T-helper 1 cell treated with Interleukin-12 subunit alpha and Interleukin-12 subunit beta and Interleukin-4 antibody, amounts not matched to agents 30 μg/mL and 1 μg/mL, for 36 hours (primary cell): ENCODE results near the gene ATP2C2.
"Not testable (repeated sequence)": the region's sequence is repeated elsewhere in the genome, so short reads cannot be mapped to it uniquely, and the experiment has no call there.

Experiments
- H3K27ac Mint-ChIP-seq: one replicate; pipeline ENCODE4 v1.8.0; 2021; ENCODE audit warnings: mild to moderate bottlenecking, mixed read lengths
- H3K27me3 Mint-ChIP-seq: one replicate; pipeline ENCODE4 v1.8.0; 2021; ENCODE audit warnings: low read depth, mixed read lengths
- H3K36me3 Mint-ChIP-seq: one replicate; pipeline ENCODE4 v1.8.0; 2021; ENCODE audit warnings: low read depth, mixed read lengths
- H3K4me1 Mint-ChIP-seq: one replicate; pipeline ENCODE4 v1.8.0; 2021; ENCODE audit warnings: low read depth, mixed read lengths
- H3K4me3 Mint-ChIP-seq: one replicate; pipeline ENCODE4 v1.8.0; 2021; ENCODE audit warnings: mild to moderate bottlenecking, moderate library complexity, mixed read lengths
- H3K9me3 Mint-ChIP-seq: one replicate; pipeline ENCODE4 v1.8.0; 2021; ENCODE audit warnings: mixed read lengths

The ATP2C2 gene

GRCh38 chr16:84390131-84390785 is 21.9 kb downstream of the ATP2C2 start:
- Mint-ChIP-seq H3K4me3 (no peak overlapping the region), H3K27me3 (no peaks in the 10 kb centered on the region), H3K27ac (no peak overlapping the region), H3K36me3 (peaks cover 2% of the 10 kb centered on the region), H3K4me1 (no peaks in the 10 kb centered on the region), H3K9me3 (peaks cover 13% of the 10 kb centered on the region)

DNA sequence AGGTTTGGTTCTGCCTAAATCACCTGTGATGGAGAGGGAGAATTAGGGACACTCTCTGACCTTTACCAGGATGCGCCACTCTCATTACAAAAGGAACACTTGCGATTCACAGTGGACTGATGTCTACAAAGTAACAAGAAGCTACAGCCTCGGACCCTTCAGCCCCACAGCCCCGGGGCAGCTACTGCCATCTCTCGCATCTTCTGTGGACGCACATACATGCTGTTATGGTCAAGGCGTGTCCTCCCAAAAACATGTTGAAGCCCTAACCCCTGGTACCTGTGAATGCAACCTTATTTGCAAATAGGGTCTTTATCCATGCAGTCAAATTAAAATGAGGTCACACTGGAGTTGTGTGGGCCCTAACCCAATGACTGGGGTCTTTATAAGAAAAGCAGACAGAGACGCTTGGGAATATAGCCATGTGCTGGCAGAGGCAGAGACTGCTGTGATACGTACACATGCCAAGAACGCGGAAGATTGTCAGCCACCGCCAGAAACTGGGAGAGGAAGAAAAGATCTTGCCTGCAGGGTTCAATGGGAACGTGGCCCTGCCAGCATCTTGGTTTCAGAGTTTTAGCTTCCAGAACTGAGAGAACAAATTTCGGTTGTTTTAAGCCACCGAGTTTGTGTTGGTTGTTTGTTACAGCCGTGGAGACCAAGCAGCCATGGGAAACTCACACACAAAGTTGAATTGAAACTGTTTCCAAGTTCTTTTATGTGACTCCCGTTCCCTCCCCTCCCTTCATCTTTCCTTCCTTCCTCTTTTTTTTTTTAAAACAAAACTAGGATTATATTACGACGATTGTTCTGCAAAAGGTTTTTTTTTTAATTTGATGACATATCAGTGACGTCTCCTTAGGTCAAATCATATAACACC is 23.1 kb downstream of the ATP2C2 start:
- no peaks in the 10 kb centered on the region for H3K4me1 Mint-ChIP-seq
- no peak overlapping the region for H3K4me3 Mint-ChIP-seq
- H3K27ac Mint-ChIP-seq, result no peak overlapping the region
- peaks cover 5% of the 10 kb centered on the region for H3K27me3 Mint-ChIP-seq
- H3K36me3 Mint-ChIP-seq, result no peaks in the 10 kb centered on the region
- H3K9me3 Mint-ChIP-seq, result peaks cover 1% of the 10 kb centered on the region

GRCh38 chr16:84392031-84392360 is 23.7 kb downstream of the ATP2C2 start:
- Mint-ChIP-seq H3K27ac (no peak overlapping the region), H3K27me3 (peaks cover 9% of the 10 kb centered on the region), H3K4me1 (no peaks in the 10 kb centered on the region), H3K4me3 (no peak overlapping the region), H3K9me3 (no peaks in the 10 kb centered on the region), H3K36me3 (no peaks in the 10 kb centered on the region)

DNA sequence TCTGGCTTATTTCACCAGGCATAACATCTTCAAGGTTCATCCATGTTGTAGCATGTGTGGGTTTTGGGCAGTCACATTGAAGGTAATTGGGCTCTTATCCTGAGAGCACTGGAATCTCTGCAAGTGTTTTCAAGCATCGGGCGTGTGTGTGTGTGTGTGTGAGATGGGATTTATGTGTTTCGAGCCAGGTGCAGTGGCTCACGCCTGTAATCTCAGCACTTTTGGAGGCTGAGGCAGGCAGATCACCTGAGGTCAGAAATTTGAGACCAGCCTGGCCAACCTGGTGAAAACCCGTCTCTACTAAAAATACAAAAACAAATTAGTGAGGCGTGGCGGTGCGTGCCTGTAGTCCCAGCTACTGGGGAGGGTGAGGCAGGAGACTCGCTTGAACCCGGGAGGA is 27.7 kb downstream of the ATP2C2 start:
- not testable (repeated sequence) for H3K36me3 Mint-ChIP-seq, H3K9me3 Mint-ChIP-seq, H3K27ac Mint-ChIP-seq, H3K4me3 Mint-ChIP-seq, H3K4me1 Mint-ChIP-seq
- peaks cover 19% of the 10 kb centered on the region for H3K27me3 Mint-ChIP-seq

GRCh38 chr16:84396537-84397008 is 28.2 kb downstream of the ATP2C2 start:
- Mint-ChIP-seq H3K9me3 (no peaks in the 10 kb centered on the region), H3K27me3 (peaks cover 19% of the 10 kb centered on the region)

DNA sequence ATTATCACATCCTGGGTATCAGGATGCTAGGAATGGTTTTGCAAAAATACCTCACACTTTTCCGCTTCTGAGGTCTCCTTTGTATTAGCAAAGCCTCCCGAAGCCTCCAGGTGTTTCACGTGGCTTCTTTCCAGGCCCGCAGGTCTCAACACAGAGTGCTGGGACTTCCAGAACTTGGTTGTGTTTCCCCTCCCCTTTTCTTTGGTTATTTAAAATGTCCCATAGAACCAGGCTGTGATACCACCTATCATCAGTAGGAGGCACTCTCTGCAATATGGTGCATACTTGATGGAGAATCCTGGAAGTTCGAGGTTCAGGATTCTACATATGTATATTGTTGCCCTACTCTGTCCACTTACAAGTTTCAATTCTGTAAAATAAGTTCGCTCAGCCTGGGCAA is 28.8 kb downstream of the ATP2C2 start:
- no peak overlapping the region for H3K4me3 Mint-ChIP-seq
- H3K9me3 Mint-ChIP-seq, result no peaks in the 10 kb centered on the region
- peaks cover 22% of the 10 kb centered on the region for H3K27me3 Mint-ChIP-seq
- no peaks in the 10 kb centered on the region for H3K4me1 Mint-ChIP-seq
- H3K36me3 Mint-ChIP-seq, result no peaks in the 10 kb centered on the region
- H3K27ac Mint-ChIP-seq, result no peak overlapping the region

More at GRCh38 chr16:84396537-84397008, 28.2 kb downstream of the ATP2C2 start:
- H3K27ac Mint-ChIP-seq, result no peak overlapping the region
- no peaks in the 10 kb centered on the region for H3K36me3 Mint-ChIP-seq
- no peak overlapping the region for H3K4me3 Mint-ChIP-seq
- H3K4me1 Mint-ChIP-seq, result no peaks in the 10 kb centered on the region

- no peak overlapping the region for H3K4me3 Mint-ChIP-seq
- no peaks in the 10 kb centered on the region for H3K36me3 Mint-ChIP-seq
- H3K9me3 Mint-ChIP-seq, result no peaks in the 10 kb centered on the region
- H3K27ac Mint-ChIP-seq, result no peak overlapping the region
- peaks cover 33% of the 10 kb centered on the region for H3K27me3 Mint-ChIP-seq
- no peaks in the 10 kb centered on the region for H3K4me1 Mint-ChIP-seq
Observed at GRCh38 chr16:84398701-84399100, 30.4 kb downstream of the ATP2C2 start.

DNA sequence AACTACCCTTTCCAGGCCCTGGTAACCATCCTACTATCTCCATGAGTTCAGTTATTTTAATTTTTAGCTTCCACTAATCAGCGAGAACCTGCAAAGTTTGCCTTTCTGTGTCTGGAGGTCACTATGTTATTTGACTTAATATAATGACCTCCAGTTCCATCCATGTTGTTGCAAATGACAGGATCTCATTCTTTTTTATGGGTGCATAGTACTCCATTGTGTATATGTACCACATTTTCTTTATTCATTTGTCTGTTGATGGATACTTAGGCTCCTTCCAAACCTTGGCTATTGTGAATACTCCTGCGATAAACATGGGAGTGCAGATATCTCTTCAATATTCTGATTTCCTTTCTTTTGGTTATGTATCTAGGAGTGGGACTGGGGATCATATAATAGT is 31.6 kb downstream of the ATP2C2 start:
- not testable (repeated sequence) for H3K36me3 Mint-ChIP-seq, H3K27ac Mint-ChIP-seq, H3K9me3 Mint-ChIP-seq, H3K4me1 Mint-ChIP-seq, H3K4me3 Mint-ChIP-seq
- peaks cover 41% of the 10 kb centered on the region for H3K27me3 Mint-ChIP-seq

- H3K4me3 Mint-ChIP-seq, H3K36me3 Mint-ChIP-seq, H3K9me3 Mint-ChIP-seq, H3K4me1 Mint-ChIP-seq, H3K27ac Mint-ChIP-seq: not testable (repeated sequence)
- H3K27me3 Mint-ChIP-seq, result peaks cover 38% of the 10 kb centered on the region
Observed at GRCh38 chr16:84403435-84403834, 35.1 kb downstream of the ATP2C2 start.

- Mint-ChIP-seq H3K4me1 (no peaks in the 10 kb centered on the region), H3K27me3 (peaks cover 34% of the 10 kb centered on the region), H3K9me3 (no peaks in the 10 kb centered on the region), H3K4me3 (no peak overlapping the region), H3K27ac (no peak overlapping the region), H3K36me3 (no peaks in the 10 kb centered on the region)
Observed at GRCh38 chr16:84404324-84404723, 36.0 kb downstream of the ATP2C2 start.

DNA sequence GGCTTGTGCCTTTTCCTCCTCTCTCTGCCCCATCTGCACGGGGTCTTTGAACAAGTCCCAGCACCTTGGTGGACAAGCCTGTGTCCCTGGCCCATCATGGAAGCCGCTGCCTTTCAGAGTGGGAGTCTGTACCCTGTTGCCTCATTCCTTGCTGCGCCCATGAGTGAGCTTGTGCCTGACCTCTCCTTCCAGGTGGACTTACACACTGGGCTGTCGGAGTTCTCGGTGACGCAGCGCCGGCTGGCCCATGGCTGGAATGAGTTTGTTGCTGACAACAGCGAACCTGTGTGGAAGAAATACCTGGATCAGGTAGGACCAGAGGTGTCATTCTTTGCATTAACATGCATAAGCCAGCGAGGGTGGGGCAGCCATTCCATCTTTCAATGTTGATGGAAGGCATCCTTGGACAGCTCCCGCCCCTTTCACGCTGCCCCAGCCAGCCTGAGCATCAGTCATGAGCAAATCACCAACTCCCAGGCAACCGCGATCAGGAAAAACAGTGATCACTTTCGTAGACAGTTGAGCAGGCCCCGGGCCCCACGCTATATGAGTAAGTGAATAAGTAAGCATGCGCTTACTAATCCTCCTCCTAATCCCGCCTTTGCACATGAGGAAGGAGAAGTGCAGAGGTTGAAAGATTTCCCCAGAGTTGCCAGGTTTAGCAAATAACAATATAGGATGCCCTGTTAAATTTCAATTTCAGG is 36.8 kb downstream of the ATP2C2 start:
- Mint-ChIP-seq H3K27ac (no peak overlapping the region), H3K27me3 (peaks cover 33% of the 10 kb centered on the region), H3K4me1 (no peaks in the 10 kb centered on the region)

GRCh38 chr16:84406006-84406963 is 37.9 kb downstream of the ATP2C2 start:
- no peak overlapping the region for H3K4me3 Mint-ChIP-seq
- peaks cover 28% of the 10 kb centered on the region for H3K27me3 Mint-ChIP-seq
- no peak overlapping the region for H3K27ac Mint-ChIP-seq
- H3K9me3 Mint-ChIP-seq, result no peaks in the 10 kb centered on the region
- H3K36me3 Mint-ChIP-seq, result no peaks in the 10 kb centered on the region
- H3K4me1 Mint-ChIP-seq, result no peaks in the 10 kb centered on the region

More for the DNA sequence above, 36.8 kb downstream of the ATP2C2 start:
- no peak overlapping the region for H3K4me3 Mint-ChIP-seq
- H3K9me3 Mint-ChIP-seq, result no peaks in the 10 kb centered on the region
- H3K36me3 Mint-ChIP-seq, result no peaks in the 10 kb centered on the region

- H3K4me3 Mint-ChIP-seq, result no peak overlapping the region
- H3K27ac Mint-ChIP-seq, result no peak overlapping the region
- no peaks in the 10 kb centered on the region for H3K36me3 Mint-ChIP-seq
- H3K9me3 Mint-ChIP-seq, result no peaks in the 10 kb centered on the region
- no peaks in the 10 kb centered on the region for H3K4me1 Mint-ChIP-seq
- peaks cover 19% of the 10 kb centered on the region for H3K27me3 Mint-ChIP-seq
Observed at GRCh38 chr16:84407588-84408313, 39.4 kb downstream of the ATP2C2 start.
